ENCODE data around the gene ZNF667. TPM values are rescaled to one million over a fixed set of nuclear protein-coding genes. Genes with fewer than 3 reads are reported as not detected.

The ZNF667 gene
- total RNA-seq, 1 experiment from 2014 or later: not detected

- TF ChIP-seq SIN3A (IDR thresholded peaks at IDR 0.05; ENCODE audit: borderline replicate concordance, insufficient read depth, low read depth, low read length) (no peak), POLR2AphosphoS5 (IDR thresholded peaks at IDR 0.05; ENCODE audit: low read depth, low read length) (no peak), REST (IDR thresholded peaks at IDR 0.05; ENCODE audit: insufficient read depth in 1 of 2, low read depth in 2 of 2, low read length in 1 of 2) (no peak), TCF7L2 (IDR thresholded peaks at IDR 0.05; ENCODE audit: low read depth, low read length) (no peak), CTCF (IDR thresholded peaks at IDR 0.05) (no peak)
- H3K27me3 ChIP-seq (ENCODE audit: control insufficient read depth, insufficient read depth, low read length): no peaks in the 10 kb centered on the region
- POLR2A ChIA-PET: interaction anchor here (0.6 kb wide), 1 partner anchor 1587 kb away, joined by 8 read pairs; no protein-coding TSS in a partner anchor
- DNase-seq (ENCODE audit: low read depth, low spot score) (no peak), ATAC-seq (no peak)
- H3K4me1 ChIP-seq (ENCODE audit: control insufficient read depth, insufficient read depth, low read length): no peaks in the 10 kb centered on the region
- no peak overlapping the region for H3K4me3 ChIP-seq (ENCODE audit: low read depth in 2 of 2, low read length in 2 of 2)
- H3K9me3 ChIP-seq (ENCODE audit: control insufficient read depth, insufficient read depth, low read depth, low read length): peaks cover 32% of the 10 kb centered on the region
- intact Hi-C loops (cut with micrococcal nuclease; ENCODE audit: unreplicated experiment): no loop called here
- in situ Hi-C loops (cut with HindIII; ENCODE audit: low pct_unique_long_range_greater_than_20kb, low sequenced_read_pairs): no loop called here
- no peaks in the 10 kb centered on the region for H3K36me3 ChIP-seq (ENCODE audit: control insufficient read depth, insufficient read depth, low read length)
- CTCF ChIA-PET: no interaction called here
- BruUV-seq (replicated peaks): no TSS peak
- no peak overlapping the region for H3K27ac ChIP-seq (ENCODE audit: low read length)
Observed at GRCh38 chr19:56504581-56504980, 27.4 kb upstream of the ZNF667 start.

- ChIA-PET POLR2A (no interaction called here), CTCF (no interaction called here)
- BruUV-seq (replicated peaks): no TSS peak
- H3K27ac ChIP-seq (ENCODE audit: low read length): no peak overlapping the region
- ATAC-seq (no peak), DNase-seq (ENCODE audit: low read depth, low spot score) (no peak)
- intact Hi-C loops (cut with micrococcal nuclease; ENCODE audit: unreplicated experiment) (no loop called here), in situ Hi-C loops (cut with HindIII; ENCODE audit: low pct_unique_long_range_greater_than_20kb, low sequenced_read_pairs) (no loop called here)
- H3K36me3 ChIP-seq (ENCODE audit: control insufficient read depth, insufficient read depth, low read length): no peaks in the 10 kb centered on the region
- TF ChIP-seq REST (IDR thresholded peaks at IDR 0.05; ENCODE audit: insufficient read depth in 1 of 2, low read depth in 2 of 2, low read length in 1 of 2) (no peak), POLR2AphosphoS5 (IDR thresholded peaks at IDR 0.05; ENCODE audit: low read depth, low read length) (no peak), SIN3A (IDR thresholded peaks at IDR 0.05; ENCODE audit: borderline replicate concordance, insufficient read depth, low read depth, low read length) (no peak), TCF7L2 (IDR thresholded peaks at IDR 0.05; ENCODE audit: low read depth, low read length) (no peak), CTCF (IDR thresholded peaks at IDR 0.05) (no peak)
- H3K27me3 ChIP-seq (ENCODE audit: control insufficient read depth, insufficient read depth, low read length): no peaks in the 10 kb centered on the region
- H3K9me3 ChIP-seq (ENCODE audit: control insufficient read depth, insufficient read depth, low read depth, low read length): peaks cover 20% of the 10 kb centered on the region; the same call in 1 of the 2 replicates
- no peak overlapping the region for H3K4me3 ChIP-seq (ENCODE audit: low read depth in 2 of 2, low read length in 2 of 2)
- no peaks in the 10 kb centered on the region for H3K4me1 ChIP-seq (ENCODE audit: control insufficient read depth, insufficient read depth, low read length)
Observed at GRCh38 chr19:56491399-56491798, 14.3 kb upstream of the ZNF667 start.

Data from Panc1 (cell line).